Neural progenitor cell (in vitro differentiated cells): ENCODE measurements around the gene BMP8B. TPM values are rescaled to one million over a fixed set of nuclear protein-coding genes. Genes with fewer than 3 reads are reported as not detected.
"Not testable (repeated sequence)": the region's sequence is repeated elsewhere in the genome, so short reads cannot be mapped to it uniquely, and the experiment has no call there.

Experiments used
- DNase-seq: peaks from one replicate; pipeline ENCODE4 v3.0.0-alpha.2; 2016; ENCODE audit warnings: low spot score
- H2AFZ ChIP-seq: fragments of 200-600 bp; sonication (generic); replicated peaks from 2 replicates; pipeline ENCODE4 v1.6.1; 2016; ENCODE audit warnings: antibody characterized with exemption
- H3F3A ChIP-seq: fragments of 200-600 bp; sonication (generic); 2 replicates; pipeline ENCODE4 v1.6.1; 2016; ENCODE audit warnings: antibody characterized with exemption, low read depth
- H3K27ac ChIP-seq: fragments of 200-600 bp; sonication (generic); 2 replicates; pipeline ENCODE4 v1.5.1; 2016; ENCODE audit warnings: mild to moderate bottlenecking
- H3K27me3 ChIP-seq: fragments of 200-600 bp; sonication (generic); 2 replicates; pipeline ENCODE4 v1.6.1; 2016; ENCODE audit warnings: mild to moderate bottlenecking, moderate library complexity
- H3K36me3 ChIP-seq: fragments of 200-600 bp; sonication (generic); 2 replicates; pipeline ENCODE4 v1.5.1; 2016
- H3K4me1 ChIP-seq: fragments of 200-600 bp; sonication (generic); 2 replicates; pipeline ENCODE4 v1.6.1; 2016; ENCODE audit warnings: mixed run types
- H3K4me2 ChIP-seq: fragments of 200-600 bp; sonication (generic); 2 replicates; pipeline ENCODE4 v1.6.1; 2016
- H3K4me3 ChIP-seq: fragments of 200-600 bp; sonication (generic); 2 replicates; pipeline ENCODE4 v1.5.1; 2016
- H3K79me2 ChIP-seq: fragments of 200-600 bp; sonication (generic); 2 replicates; pipeline ENCODE4 v1.6.1; 2016; ENCODE audit warnings: low read depth
- H3K9ac ChIP-seq: fragments of 200-600 bp; sonication (generic); 2 replicates; pipeline ENCODE4 v1.6.1; 2016
- H3K9me3 ChIP-seq: fragments of 200-600 bp; sonication (generic); 2 replicates; pipeline ENCODE4 v1.5.1; 2016; ENCODE audit warnings: low read depth
- H4K20me1 ChIP-seq: fragments of 200-600 bp; sonication (generic); 2 replicates; pipeline ENCODE4 v1.6.1; 2016; ENCODE audit warnings: low read depth
- H3K27ac Mint-ChIP-seq: 3 replicates; pipeline ENCODE4 v1.8.0; 2021; ENCODE audit warnings: mixed read lengths
- H3K27me3 Mint-ChIP-seq: 2 replicates; pipeline ENCODE4 v1.8.0; 2022; ENCODE audit warnings: low read depth, mild to moderate bottlenecking, inconsistent platforms, moderate library complexity, mixed read lengths; ENCODE audit not compliant: insufficient read depth
- H3K36me3 Mint-ChIP-seq: 3 replicates; pipeline ENCODE4 v1.8.0; 2021; ENCODE audit warnings: mixed read lengths
- H3K4me1 Mint-ChIP-seq: 3 replicates; pipeline ENCODE4 v1.8.0; 2021; ENCODE audit warnings: mixed read lengths
- H3K4me3 Mint-ChIP-seq: 3 replicates; pipeline ENCODE4 v1.8.0; 2021; ENCODE audit warnings: mild to moderate bottlenecking, moderate library complexity, mixed read lengths
- H3K9me3 Mint-ChIP-seq: 3 replicates; pipeline ENCODE4 v1.8.0; 2020; ENCODE audit warnings: mixed read lengths
- EZH2 ChIP-seq: fragments of 200-600 bp; sonication (generic); IDR thresholded peaks from 2 replicates; pipeline ENCODE4 v1.6.1; 2017; ENCODE audit warnings: antibody characterized with exemption, mild to moderate bottlenecking, moderate library complexity
- EZH2phosphoT487 ChIP-seq: fragments of 200-600 bp; sonication (generic); IDR thresholded peaks from 2 replicates; pipeline ENCODE4 v1.6.1; 2017; ENCODE audit warnings: antibody characterized with exemption
- total RNA-seq: library from RNA; depleted of rRNA; stranded (reverse); fragments of >200 nt; gene quantifications from 2 replicates; pipeline ENCODE4 v1.2.3, GENCODE V29; 2015; ENCODE audit warnings: low replicate concordance

BMP8B gene
- total RNA-seq, 1 donor from 2014 or later = 0.24 TPM

GRCh38 chr1:39771022-39771532, 17.6 kb downstream of the BMP8B start, which contains the start of gene OXCT2:
OXCT2 (minus strand) TSS chr1:39771348; CDS start chr1:39771255, 93 bp downstream.
- H3K9me3 ChIP-seq, H3K9ac ChIP-seq, H4K20me1 ChIP-seq, H3K27me3 Mint-ChIP-seq, DNase-seq, H3K27ac Mint-ChIP-seq, H3K36me3 ChIP-seq, H2AFZ ChIP-seq, H3K9me3 Mint-ChIP-seq, H3F3A ChIP-seq, H3K4me1 ChIP-seq, H3K4me1 Mint-ChIP-seq, H3K36me3 Mint-ChIP-seq, H3K79me2 ChIP-seq, H3K27ac ChIP-seq: not testable (repeated sequence)
- H3K4me2 ChIP-seq = peak within 1 kb of the TSS; percentile 65
- H3K27me3 ChIP-seq = peaks cover 28% of the 10 kb centered on the region
- peak; percentile 59 for TF ChIP-seq EZH2phosphoT487
- TF ChIP-seq EZH2 = peak; percentile 69
- H3K4me3 ChIP-seq = peak within 1 kb of the TSS; percentile 39
- H3K4me3 Mint-ChIP-seq = peak within 1 kb of the TSS; percentile 72

DNA sequence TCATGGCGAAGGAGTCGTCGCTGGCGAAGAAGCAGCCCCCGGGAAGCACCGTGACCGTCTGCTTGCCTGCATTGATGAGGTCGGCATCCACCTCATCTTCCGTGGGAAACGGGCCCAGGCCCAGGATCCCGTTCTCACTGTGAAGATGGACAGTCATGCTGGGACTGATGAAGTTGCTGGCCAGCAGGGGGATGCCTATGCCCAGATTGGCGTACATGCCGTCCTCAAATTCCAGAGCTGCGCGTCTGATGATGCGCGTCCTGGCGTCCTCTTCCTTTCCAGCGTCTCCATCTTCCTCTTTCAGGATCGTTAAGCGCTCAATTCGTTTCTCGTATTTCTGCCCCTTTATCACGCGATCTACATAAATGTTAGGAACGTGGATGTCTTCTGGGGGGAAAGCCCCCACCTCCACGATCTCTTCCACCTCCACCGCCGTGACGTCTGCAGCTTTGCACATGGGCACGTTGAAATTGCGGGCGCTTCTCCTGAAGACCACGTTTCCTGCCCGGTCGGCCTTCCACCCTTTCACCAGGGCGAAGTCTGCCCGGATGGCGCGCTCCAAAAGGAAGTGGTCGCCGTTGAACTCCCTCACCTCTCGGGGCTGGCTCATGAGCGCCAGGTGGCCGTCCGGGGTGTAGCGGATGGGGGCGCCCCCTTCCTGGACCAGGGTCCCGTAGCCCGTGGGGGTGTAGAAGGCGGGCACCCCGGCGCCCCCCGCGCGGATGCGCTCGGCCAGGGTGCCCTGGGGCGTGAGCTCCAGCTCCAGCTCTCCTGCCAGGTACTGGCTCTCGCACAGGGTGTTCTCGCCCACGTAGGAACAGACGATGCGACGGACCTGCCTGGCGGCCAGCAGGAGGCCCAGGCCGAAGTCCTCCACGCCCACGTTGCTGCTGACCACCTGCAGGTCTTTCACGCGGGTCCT, 18.3 kb downstream of the BMP8B start:
- H3K9ac ChIP-seq, H3K4me1 ChIP-seq, H3K27ac ChIP-seq, H3K9me3 Mint-ChIP-seq, H3F3A ChIP-seq, H4K20me1 ChIP-seq, H3K27me3 Mint-ChIP-seq, H3K36me3 ChIP-seq, H3K79me2 ChIP-seq, H3K9me3 ChIP-seq, H3K36me3 Mint-ChIP-seq, H2AFZ ChIP-seq, H3K4me1 Mint-ChIP-seq, H3K27ac Mint-ChIP-seq: not testable (repeated sequence)
- DNase-seq = peak; percentile 9
- H3K4me2 ChIP-seq = peak overlapping the region; percentile 55
- peak overlapping the region; percentile 72 for H3K4me3 Mint-ChIP-seq
- peaks cover 28% of the 10 kb centered on the region for H3K27me3 ChIP-seq
- peak overlapping the region; percentile 39 for H3K4me3 ChIP-seq

DNA sequence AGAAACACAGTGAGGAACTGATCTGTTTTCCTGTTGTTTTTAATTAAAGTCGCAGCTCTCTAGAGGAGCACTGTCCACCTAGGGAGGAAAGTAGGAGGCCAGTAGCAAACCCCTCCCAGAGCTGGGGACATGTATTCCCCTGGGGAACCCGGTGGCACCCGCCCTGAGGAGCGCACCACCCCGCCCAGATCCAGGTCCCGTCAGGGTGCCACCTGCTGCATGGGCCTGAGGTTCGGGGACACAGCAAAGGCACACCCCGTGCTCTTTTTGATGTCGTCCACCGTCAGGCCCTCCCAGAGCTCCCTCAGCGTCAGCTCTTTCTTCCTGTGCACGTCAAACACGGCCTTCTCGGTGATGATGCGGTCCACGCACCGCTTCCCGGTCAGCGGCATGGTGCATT, 19.2 kb downstream of the BMP8B start:
- not testable (repeated sequence) for DNase-seq, H4K20me1 ChIP-seq, H3K4me3 Mint-ChIP-seq, H3K9ac ChIP-seq, H3K79me2 ChIP-seq, H3K36me3 ChIP-seq, H3F3A ChIP-seq, H3K4me1 ChIP-seq, H3K27ac Mint-ChIP-seq, H3K27ac ChIP-seq, H3K36me3 Mint-ChIP-seq, H3K4me3 ChIP-seq, H3K4me1 Mint-ChIP-seq, H3K4me2 ChIP-seq, H3K27me3 Mint-ChIP-seq, H2AFZ ChIP-seq, H3K9me3 ChIP-seq, H3K9me3 Mint-ChIP-seq
- H3K27me3 ChIP-seq = peaks cover 28% of the 10 kb centered on the region

- H3K9ac ChIP-seq, H3K36me3 Mint-ChIP-seq, H3K27ac Mint-ChIP-seq, H3K27me3 Mint-ChIP-seq, DNase-seq, H3K4me1 ChIP-seq, H3K4me2 ChIP-seq, H3K4me3 ChIP-seq, H3K4me1 Mint-ChIP-seq, H3K79me2 ChIP-seq, H3K27ac ChIP-seq, H3K4me3 Mint-ChIP-seq, H3K9me3 ChIP-seq, H3K9me3 Mint-ChIP-seq, H4K20me1 ChIP-seq, H3F3A ChIP-seq, H2AFZ ChIP-seq, H3K36me3 ChIP-seq: not testable (repeated sequence)
- H3K27me3 ChIP-seq = peaks cover 22% of the 10 kb centered on the region
Observed at GRCh38 chr1:39766466-39766865, 22.2 kb downstream of the BMP8B start.

GRCh38 chr1:39764512-39764911, 24.2 kb downstream of the BMP8B start:
- H3K36me3 ChIP-seq, H3K9ac ChIP-seq, H3K4me1 ChIP-seq, H3K4me2 ChIP-seq, H4K20me1 ChIP-seq, H3K27ac ChIP-seq, H3K36me3 Mint-ChIP-seq, H3K9me3 ChIP-seq, H2AFZ ChIP-seq, H3K27ac Mint-ChIP-seq, H3K4me3 Mint-ChIP-seq, DNase-seq, H3K79me2 ChIP-seq, H3K4me3 ChIP-seq, H3K4me1 Mint-ChIP-seq, H3K27me3 ChIP-seq, H3F3A ChIP-seq, H3K27me3 Mint-ChIP-seq, H3K9me3 Mint-ChIP-seq: not testable (repeated sequence)

DNA sequence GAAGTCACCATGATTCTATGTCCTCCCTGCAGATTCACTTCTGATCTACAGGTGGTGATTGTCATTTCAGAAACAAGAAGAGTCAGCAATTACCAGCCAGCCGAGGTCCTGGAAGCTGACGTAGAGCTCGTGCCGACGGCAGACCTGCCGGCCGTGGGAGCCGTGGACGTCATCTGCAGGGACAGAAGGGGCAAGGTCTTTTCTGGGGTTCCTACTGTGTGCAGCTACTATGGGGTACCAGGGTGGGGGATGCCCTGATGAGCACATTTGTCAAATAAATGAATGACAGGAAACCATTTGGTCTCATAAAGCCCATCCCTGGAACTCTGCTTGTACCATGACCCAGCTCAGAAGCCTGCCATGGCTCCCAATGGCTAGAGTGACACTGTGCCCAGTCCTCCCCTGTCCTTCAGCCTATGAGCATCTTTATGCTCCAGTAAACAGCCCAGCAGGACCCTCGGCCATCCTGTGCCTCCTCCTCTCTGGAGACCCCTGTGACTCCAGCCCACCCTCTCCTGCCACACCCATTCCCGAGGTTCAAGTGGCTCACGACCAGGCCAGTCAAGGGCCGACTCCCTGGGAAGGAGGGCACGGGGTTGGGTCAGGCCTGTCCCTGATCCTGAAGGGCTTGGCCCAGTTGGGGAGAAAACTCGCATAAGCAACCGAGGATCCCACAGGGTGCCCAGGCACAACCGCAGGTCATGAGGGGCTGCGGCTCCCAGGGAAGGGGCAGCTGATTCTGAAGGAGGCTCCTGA, 24.9 kb downstream of the BMP8B start:
- H3K27me3 Mint-ChIP-seq, H4K20me1 ChIP-seq, H3K4me2 ChIP-seq, H3K4me1 Mint-ChIP-seq, H3K27me3 ChIP-seq, H3K79me2 ChIP-seq, DNase-seq, H3K9ac ChIP-seq, H3K27ac Mint-ChIP-seq, H3K4me3 ChIP-seq, H3K36me3 ChIP-seq, H3K4me1 ChIP-seq, H3K27ac ChIP-seq, H3K9me3 Mint-ChIP-seq, H3K4me3 Mint-ChIP-seq, H3K9me3 ChIP-seq, H3F3A ChIP-seq, H2AFZ ChIP-seq: not testable (repeated sequence)
- H3K36me3 Mint-ChIP-seq = peaks cover 10% of the 10 kb centered on the region
